Medulla oblongata (tissue), 1 donor: ENCODE results near the gene GRB2.
"Not testable (repeated sequence)": the region's sequence is repeated elsewhere in the genome, so short reads cannot be mapped to it uniquely, and the experiment has no call there.

Source experiments
- DNase-seq: peaks from one replicate; pipeline ENCODE4 v3.0.0-alpha.2; 2015; ENCODE audit errors: extremely low spot score

The GRB2 gene

GRCh38 chr17:75287221-75287620 is 118.3 kb downstream of the GRB2 start:
- no peak for DNase-seq

- DNase-seq = no peak
Observed at GRCh38 chr17:75285123-75285522, 120.4 kb downstream of the GRB2 start.

DNA sequence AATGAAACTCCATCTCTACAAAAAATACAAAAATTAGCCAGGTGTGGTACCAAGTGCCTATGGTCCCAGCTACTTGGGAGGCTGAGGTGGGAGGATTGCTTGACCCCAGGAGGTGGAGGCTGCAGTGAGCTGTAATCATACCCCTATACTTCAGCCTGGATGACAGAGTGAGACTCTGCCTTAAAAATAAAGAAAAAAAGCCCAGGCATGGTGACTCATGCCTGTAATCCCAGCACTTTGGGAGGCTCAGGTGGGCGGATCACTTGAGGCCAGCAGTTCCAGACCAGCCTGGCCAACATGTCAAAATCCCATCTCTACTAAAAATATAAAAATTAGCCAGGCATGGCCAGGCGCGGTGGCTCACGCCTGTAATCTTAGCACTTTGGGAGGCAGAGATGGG is 125.3 kb downstream of the GRB2 start:
- DNase-seq = not testable (repeated sequence)

DNA sequence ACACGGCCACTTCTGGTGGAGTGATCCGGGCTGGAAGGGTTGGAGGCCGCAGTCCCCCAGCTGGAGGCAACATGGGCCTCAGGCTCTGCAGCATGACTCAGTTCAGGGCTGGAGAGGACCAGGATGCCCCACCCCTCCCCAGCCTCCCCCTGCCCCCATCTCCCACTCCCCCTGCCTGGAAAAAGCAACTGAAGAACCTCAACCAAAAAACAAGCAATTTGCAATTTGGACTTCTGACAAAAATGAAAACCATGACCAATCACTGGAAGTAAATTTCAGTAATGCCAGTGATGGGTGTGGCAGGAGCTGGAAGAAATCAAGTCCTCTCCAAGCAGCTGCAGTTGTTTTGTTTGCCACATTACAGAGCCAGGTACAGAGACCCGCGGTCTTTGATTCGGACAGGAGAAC is 127.8 kb downstream of the GRB2 start:
- DNase-seq = no peak

- no peak for DNase-seq
Observed at GRCh38 chr17:75273977-75274708, 131.3 kb downstream of the GRB2 start.

DNA sequence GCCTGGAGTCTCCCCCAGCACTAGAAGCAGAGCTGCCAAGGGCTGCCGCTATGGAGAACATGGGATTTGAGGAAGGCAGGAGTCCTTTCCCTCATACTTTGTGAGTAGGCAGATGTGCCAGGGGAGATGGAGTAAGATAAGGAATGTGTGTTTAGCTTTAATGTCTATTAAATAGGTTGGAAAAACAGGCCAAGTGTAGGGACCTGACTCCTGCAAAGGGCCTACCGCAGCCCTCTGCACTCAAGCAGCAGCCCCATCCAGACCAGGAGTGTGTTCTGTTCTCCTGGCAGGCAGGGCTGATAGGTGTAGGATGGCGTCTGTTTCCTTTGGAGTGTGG is 132.7 kb downstream of the GRB2 start:
- DNase-seq = no peak

DNA sequence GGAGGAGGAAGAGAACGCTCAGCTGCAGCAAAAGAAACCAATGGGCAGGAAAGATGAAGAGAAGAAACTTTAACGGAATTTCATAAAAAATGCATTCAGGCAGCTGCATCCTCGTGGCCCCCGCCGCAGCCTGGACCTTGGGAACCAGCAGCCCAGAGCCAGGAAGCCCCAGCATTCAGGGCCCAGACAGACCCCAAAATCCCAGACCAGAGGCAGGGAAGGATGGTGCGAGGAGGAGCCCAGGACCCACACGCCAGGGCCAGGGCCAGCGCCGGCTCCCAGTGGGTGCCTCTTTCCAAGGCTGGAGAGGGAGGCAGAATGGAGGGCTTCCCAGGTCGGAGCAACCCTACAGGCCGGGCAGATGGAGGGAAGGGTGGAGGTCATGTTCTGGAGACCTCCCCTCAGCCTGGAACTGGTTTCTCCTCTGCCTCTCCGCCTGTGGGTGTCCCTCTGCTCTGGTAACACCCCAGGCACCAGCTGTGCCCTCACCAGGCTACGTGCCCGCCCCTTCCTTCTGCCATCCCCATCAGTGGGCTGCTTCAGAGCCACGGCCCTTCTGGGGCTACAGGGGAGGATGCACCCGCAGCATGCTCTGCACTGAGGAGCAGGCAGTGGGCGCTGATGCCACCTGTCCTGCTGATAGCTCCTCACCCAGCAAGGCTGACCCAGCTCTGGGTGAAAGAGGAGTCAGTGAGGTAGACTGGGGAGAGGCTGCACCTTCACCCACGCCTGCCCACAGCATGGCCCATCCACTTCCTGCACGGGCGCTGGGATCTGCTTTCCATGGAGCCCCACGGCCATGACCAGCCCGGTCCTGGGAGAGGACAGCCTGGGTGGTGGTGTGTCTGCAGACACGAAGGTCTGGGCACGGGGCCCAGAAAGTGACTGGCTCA is 133.3 kb downstream of the GRB2 start:
- peak; percentile 64 for DNase-seq

GRCh38 chr17:75271233-75271954 is 134.1 kb downstream of the GRB2 start:
- DNase-seq = peak; percentile 82

DNA sequence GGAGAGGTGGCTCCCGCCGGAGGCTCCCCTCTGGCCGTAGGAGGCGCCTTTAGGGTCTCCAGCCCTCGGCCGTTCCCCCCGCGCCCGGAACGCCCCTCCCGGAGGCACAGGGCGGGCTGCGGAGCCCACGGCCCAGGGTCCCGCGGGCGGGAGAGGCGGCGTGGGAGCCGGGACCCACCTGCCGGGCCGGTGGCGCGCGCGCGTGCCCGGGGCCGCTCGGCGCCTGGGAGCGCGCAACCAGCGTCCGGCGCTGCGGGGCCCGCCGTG is 134.6 kb downstream of the GRB2 start, which contains the start of gene MIF4GD:
MIF4GD (minus strand) TSS at position 266 of the 267 bp plus-strand sequence. CDS start 1,036 bp downstream, outside the sequence.
- no peak for DNase-seq

DNA sequence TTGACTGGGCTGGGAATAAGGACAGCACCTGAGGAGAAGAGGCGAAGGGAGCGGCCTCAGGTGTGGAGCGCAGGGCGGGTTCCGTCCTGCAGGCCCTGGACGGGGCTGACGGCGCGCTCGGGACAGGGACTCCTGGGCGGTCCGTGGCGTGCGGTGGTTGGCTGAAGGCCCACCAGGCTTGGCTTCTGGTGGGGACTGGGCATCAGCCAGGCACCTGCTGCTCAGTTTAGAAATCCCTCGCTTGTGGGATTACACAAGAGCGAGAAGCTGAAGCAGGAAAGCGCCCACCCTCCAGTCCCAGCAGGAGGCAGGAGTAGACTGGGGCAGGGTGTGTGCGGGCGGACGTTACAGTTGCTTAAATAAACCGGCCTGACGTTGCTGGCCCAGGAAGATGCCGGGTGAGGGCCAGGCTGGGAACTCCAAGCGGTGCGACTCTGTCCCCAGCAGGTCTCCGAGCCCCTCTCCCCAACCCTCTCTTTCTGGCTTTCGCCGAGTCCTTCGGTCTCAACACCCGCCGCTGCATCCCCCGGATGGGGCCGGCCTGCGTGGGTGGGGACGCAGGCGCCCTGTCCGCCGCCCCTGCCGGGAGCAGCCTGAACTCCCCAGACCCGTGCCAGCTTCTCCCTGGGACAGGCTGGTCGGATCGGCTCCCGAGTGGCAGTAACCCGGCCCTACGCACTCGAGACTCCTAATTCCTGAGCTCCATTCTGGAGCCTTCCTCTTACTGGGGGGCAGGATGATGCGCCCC is 135.1 kb downstream of the GRB2 start:
- peak; percentile 40 for DNase-seq

DNA sequence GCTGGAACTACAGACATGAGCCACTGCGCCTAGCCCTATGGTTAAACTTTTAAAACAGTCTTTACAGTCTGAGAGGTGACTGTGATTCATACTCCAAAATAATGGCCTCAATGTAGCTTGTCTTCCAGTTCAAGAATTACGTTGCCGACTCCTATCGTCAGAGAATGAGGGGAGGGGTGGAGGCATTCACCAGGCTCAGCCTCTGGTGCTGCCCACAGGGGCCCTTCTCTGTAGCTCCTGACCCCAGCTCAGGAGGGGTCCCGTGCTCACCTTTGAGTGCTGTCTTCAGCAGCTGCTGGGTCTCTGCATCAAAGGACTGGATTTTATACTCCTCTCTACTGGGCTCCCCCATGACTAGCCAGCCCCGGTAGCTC is 135.6 kb downstream of the GRB2 start:
- no peak for DNase-seq
